HepG2 (cell line): ENCODE measurements around the gene POLDIP3.

ENCODE experiments used
- NFIC ChIP-seq: IDR thresholded peaks from 2 replicates; pipeline ENCODE4 v1.6.1; 2012; ENCODE audit warnings: mild to moderate bottlenecking, low read length, inconsistent platforms
- ZNF20 ChIP-seq: sonication (generic); formaldehyde crosslinking; IDR thresholded peaks from 2 replicates; pipeline ENCODE4 v1.4.0; 2020; ENCODE audit warnings: mild to moderate bottlenecking, moderate library complexity, missing genetic modification reagents

DNA sequence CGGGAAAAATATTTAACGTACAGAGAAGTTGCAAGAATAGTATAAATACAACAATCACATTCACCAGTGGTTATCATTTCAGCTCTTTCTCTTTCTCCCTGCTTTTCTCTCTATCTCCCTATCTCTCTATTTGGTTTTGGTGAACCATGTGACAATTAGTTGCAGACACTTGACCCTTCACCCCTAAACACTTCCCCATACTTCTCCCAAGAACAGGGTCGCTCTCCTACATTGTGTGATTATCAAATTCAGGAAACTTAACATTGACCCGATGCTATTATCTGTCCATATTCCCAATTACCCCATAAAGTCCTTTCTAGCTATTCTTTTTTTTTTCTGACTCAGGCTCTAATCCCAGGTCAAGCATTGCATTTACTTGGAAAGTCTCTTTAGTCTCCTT is 39.3 kb upstream of the POLDIP3 start:
- TF ChIP-seq NFIC = no peak
- TF ChIP-seq ZNF20 (CRISPR knock-in tag) = no peak
